Stimulated activated CD4-positive, alpha-beta T cell treated with anti-CD3 and anti-CD28 coated beads, Interleukin-4, amount 100 ng/mL, for 4 hours (primary cell): Measurements from ENCODE around the gene NDC80.
"Not testable (repeated sequence)": the region's sequence is repeated elsewhere in the genome, so short reads cannot be mapped to it uniquely, and the experiment has no call there.

Experiments
- DNase-seq, 2 experiments: peaks; one replicate each; pipeline ENCODE4 v3.0.0-alpha.2; 2020

Gene NDC80

GRCh38 chr18:2635586-2635985, 64.2 kb downstream of the NDC80 start:
- no peak for DNase-seq

- DNase-seq: no peak
These were observed 64.8 kb downstream of the NDC80 start for GRCh38 chr18:2636126-2636631.

GRCh38 chr18:2641638-2642037, 70.3 kb downstream of the NDC80 start:
- DNase-seq: no peak

GRCh38 chr18:2642771-2643170, 71.4 kb downstream of the NDC80 start:
- DNase-seq: no peak

- no peak for DNase-seq
These were observed 73.2 kb downstream of the NDC80 start for GRCh38 chr18:2644535-2644934.

GRCh38 chr18:2651981-2652380, 80.6 kb downstream of the NDC80 start:
- DNase-seq: no peak

- DNase-seq: no peak
These were observed 82.1 kb downstream of the NDC80 start for GRCh38 chr18:2653467-2653866.

- DNase-seq: no peak
These were observed 83.0 kb downstream of the NDC80 start for GRCh38 chr18:2654169-2654927.

GRCh38 chr18:2654928-2655177, 83.5 kb downstream of the NDC80 start:
- peak; percentile 75 to 80 for DNase-seq

GRCh38 chr18:2655178-2655953, 84.0 kb downstream of the NDC80 start, which contains the start of gene SMCHD1:
Gene SMCHD1 (plus strand): TSS chr18:2655726. CDS start chr18:2656076, 350 bp downstream.
- peak; percentile 93 to 96 for DNase-seq

GRCh38 chr18:2655954-2656236, 84.5 kb downstream of the NDC80 start:
- no peak for DNase-seq

- DNase-seq: peak; percentile 32 to 45
These were observed 85.1 kb downstream of the NDC80 start for GRCh38 chr18:2656237-2656980.

GRCh38 chr18:2656981-2657512, 85.7 kb downstream of the NDC80 start:
- DNase-seq: no peak

- DNase-seq: no peak
These were observed 86.6 kb downstream of the NDC80 start for GRCh38 chr18:2657788-2658458.

GRCh38 chr18:2660849-2661248, 89.5 kb downstream of the NDC80 start:
- not testable (repeated sequence) for DNase-seq

- DNase-seq: not testable (repeated sequence)
These were observed 90.9 kb downstream of the NDC80 start for GRCh38 chr18:2662288-2662687.

- DNase-seq: no peak
These were observed 91.6 kb downstream of the NDC80 start for GRCh38 chr18:2662990-2663389.
